ENCODE results near the gene NEURL1B.

- TF ChIP-seq POLR2AphosphoS5 (IDR thresholded peaks at IDR 0.05; ENCODE audit: borderline replicate concordance, low read depth, low read length) (no peak), EZH2 (IDR thresholded peaks at IDR 0.05) (no peak)
Measured at GRCh38 chr5:172718527-172719114, 77.6 kb downstream of the NEURL1B start.

Measured in SK-N-MC (cell line).